K562 (cell line): ENCODE data around the gene HES4. TPM values are rescaled to one million over a fixed set of nuclear protein-coding genes. Genes with fewer than 3 reads are reported as not detected.
A peak's percentile ranks its signal among the peaks of the same experiment; 100 is the strongest.

Experiments used
- ATAC-seq: fragments of 200-7000 bp; cut with Tn5 transposase; 3 replicates; pipeline ENCODE4 v1.9.1; 2020; ENCODE audit warnings: moderate library complexity
- BruUV-seq: library from RNA; stranded (reverse); fragments of 400-500 nt; replicated peaks from 2 replicates; lab custom pipeline; 2021; lab: Mats Ljungman, UMichigan
- CTCF ChIA-PET: fragments of 300-600 bp; formaldehyde crosslinking; extraction: SDS; loops from one replicate; lab custom pipeline; 2021; ENCODE audit warnings: low intra/inter-chr PET ratio; lab: Yijun Ruan, JAX
- POLR2A ChIA-PET: fragments of 300-600, 350-650 bp; sonication (Branson Sonifier 250); formaldehyde crosslinking; extraction: SDS; loops from one replicate; lab custom pipeline; 2021; ENCODE audit warnings: antibody characterized with exemption, inconsistent platforms; lab: Yijun Ruan, JAX
- DNase-seq, 4 experiments: peaks; one replicate each; pipeline versions ENCODE4 v3.0.0 to v3.0.0-alpha.2; 2011 to 2018; ENCODE audit warnings: low spot score in 3 of 4, mixed read lengths in 3 of 4; ENCODE audit errors: extremely low read depth in 1 of 4
- FAIRE-seq: peaks from 2 replicates; lab custom pipeline; 2011; peaks lifted over from hg19 to GRCh38; lab: Jason Lieb, UNC
- H2AFZ ChIP-seq: 2 replicates; pipeline ENCODE4 v1.6.0; 2011; ENCODE audit warnings: low read depth, low read length, control low read depth, inconsistent platforms
- H3K27ac ChIP-seq: fragments of 200-600 bp; 3 replicates; pipeline ENCODE4 v1.8.0; 2011; ENCODE audit warnings: low read depth, mild to moderate bottlenecking, control low read depth, inconsistent platforms, low read length, moderate library complexity, mixed read lengths; ENCODE audit errors: extremely low read depth
- H3K27me3 ChIP-seq, 2 experiments: fragments of 300-600 bp in 1 of 2; 2 replicates in 1 of 2; 3 replicates in 1 of 2; pipeline versions ENCODE4 v1.6.0 to v1.8.0; 2011; ENCODE audit warnings: inconsistent platforms in 2 of 2, low read length in 2 of 2, mild to moderate bottlenecking in 1 of 2, mixed read lengths in 1 of 2, moderate library complexity in 1 of 2; ENCODE audit not compliant: control insufficient read depth in 2 of 2, insufficient read depth in 2 of 2
- H3K36me3 ChIP-seq: fragments of 300-600 bp; 3 replicates; pipeline ENCODE4 v1.8.0; 2011; ENCODE audit warnings: mild to moderate bottlenecking, low read length, inconsistent platforms; ENCODE audit not compliant: control insufficient read depth, insufficient read depth
- H3K4me1 ChIP-seq, 2 experiments: fragments of 200-600 bp in 1 of 2; replicated peaks in 1 of 2; 2 replicates in 1 of 2; 3 replicates in 1 of 2; pipeline versions ENCODE4 v1.5.1 to v1.8.0; 2011; ENCODE audit warnings: inconsistent platforms in 2 of 2, low read length in 2 of 2, mild to moderate bottlenecking in 1 of 2, mixed read lengths in 1 of 2, moderate library complexity in 1 of 2; ENCODE audit not compliant: control insufficient read depth in 2 of 2, insufficient read depth in 2 of 2
- H3K4me2 ChIP-seq: 2 replicates; pipeline ENCODE4 v1.6.1; 2011; ENCODE audit warnings: low read length, control low read depth, inconsistent platforms, mixed read lengths; ENCODE audit not compliant: insufficient read depth
- H3K4me3 ChIP-seq: fragments of 200-600 bp; sonication (generic), shearing (Covaris generic); 2 replicates; pipeline ENCODE4 v1.5.1; 2016; ENCODE audit warnings: control low read depth, inconsistent platforms
- H3K79me2 ChIP-seq: fragments of 200-600 bp; 3 replicates; pipeline ENCODE4 v1.8.0; 2011; ENCODE audit warnings: low read length, inconsistent platforms; ENCODE audit not compliant: control insufficient read depth, insufficient read depth
- H3K9ac ChIP-seq, 2 experiments: 2 replicates each; pipeline versions ENCODE4 v1.6.0 to v1.6.1; 2011; ENCODE audit warnings: low read depth in 2 of 2, low read length in 2 of 2, control low read depth in 1 of 2, inconsistent platforms in 1 of 2, mild to moderate bottlenecking in 1 of 2, mixed read lengths in 1 of 2; ENCODE audit not compliant: insufficient read depth in 1 of 2
- H3K9me1 ChIP-seq: one replicate; pipeline ENCODE4 v1.6.0; 2011; ENCODE audit warnings: inconsistent platforms, mild to moderate bottlenecking, low read length, moderate library complexity; ENCODE audit not compliant: control insufficient read depth, insufficient read depth
- H3K9me3 ChIP-seq: replicated peaks from 2 replicates; pipeline ENCODE4 v1.5.1; 2011; ENCODE audit warnings: low read depth, low read length, inconsistent platforms; ENCODE audit not compliant: control insufficient read depth, insufficient read depth
- H4K20me1 ChIP-seq: replicated peaks from 2 replicates; pipeline ENCODE4 v1.6.1; 2011; ENCODE audit warnings: low read length, inconsistent platforms, mixed read lengths; ENCODE audit not compliant: control insufficient read depth, insufficient read depth
- CBX5 ChIP-seq: IDR thresholded peaks from 2 replicates; pipeline ENCODE4 v1.6.1; 2014; ENCODE audit warnings: low read depth, borderline replicate concordance
- CREB3L1 ChIP-seq: fragments of 450-650 bp; IDR thresholded peaks from 2 replicates; pipeline ENCODE4 v1.6.1; 2014; ENCODE audit warnings: low read depth, mild to moderate bottlenecking, moderate library complexity, borderline replicate concordance
- HDAC2 ChIP-seq: fragments of 450-650 bp; IDR thresholded peaks from 2 replicates; pipeline ENCODE4 v1.6.1; 2016; ENCODE audit warnings: mild to moderate bottlenecking
- HOXB6 ChIP-seq: fragments of 250-450 bp; sonication (Bioruptor Pico); IDR thresholded peaks from 2 replicates; pipeline ENCODE4 v1.5.1; 2022; ENCODE audit warnings: mild to moderate bottlenecking, borderline replicate concordance
- NFE2L1 ChIP-seq: fragments of 450-650 bp; IDR thresholded peaks from 2 replicates; pipeline ENCODE4 v1.6.1; 2016; ENCODE audit warnings: missing genetic modification characterization, low read depth, mild to moderate bottlenecking, missing compliant biosample characterization, moderate library complexity, borderline replicate concordance
- NR1H2 ChIP-seq: sonication (generic); formaldehyde crosslinking; IDR thresholded peaks from 2 replicates; pipeline ENCODE4 v1.4.0; 2020; ENCODE audit warnings: mild to moderate bottlenecking, missing genetic modification reagents
- PATZ1 ChIP-seq: fragments of 250-450 bp; sonication (Bioruptor Pico); IDR thresholded peaks from 2 replicates; pipeline ENCODE4 v1.5.0; 2020; ENCODE audit warnings: mild to moderate bottlenecking, borderline replicate concordance
- SIN3B ChIP-seq: fragments of 450-650 bp; IDR thresholded peaks from 2 replicates; pipeline ENCODE4 v1.6.1; 2017; ENCODE audit warnings: low read depth, mild to moderate bottlenecking, moderate library complexity
- TAF9B ChIP-seq: fragments of 450-650 bp; IDR thresholded peaks from 2 replicates; pipeline ENCODE4 v1.6.1; 2018; ENCODE audit warnings: mild to moderate bottlenecking; ENCODE audit not compliant: partially characterized antibody
- VEZF1 ChIP-seq: fragments of 200-800 bp; sonication (Bioruptor generic); IDR thresholded peaks from 2 replicates; pipeline ENCODE4 v1.6.1; 2017; ENCODE audit warnings: missing genetic modification characterization, missing compliant biosample characterization
- ZBED1 ChIP-seq: IDR thresholded peaks from 2 replicates; pipeline ENCODE4 v1.6.1; 2014
- ZBTB33 ChIP-seq: sonication (generic); formaldehyde crosslinking; IDR thresholded peaks from 2 replicates; pipeline ENCODE4 v1.8.1; 2023; ENCODE audit warnings: mild to moderate bottlenecking, missing genetic modification reagents
- ZBTB8A ChIP-seq: fragments of 450-650 bp; IDR thresholded peaks from 2 replicates; pipeline ENCODE4 v1.6.1; 2018; ENCODE audit warnings: mild to moderate bottlenecking, moderate library complexity; ENCODE audit not compliant: partially characterized antibody
- ZNF143 ChIP-seq: sonication (generic); formaldehyde crosslinking; IDR thresholded peaks from 2 replicates; pipeline ENCODE4 v1.9.0; 2022; ENCODE audit warnings: mild to moderate bottlenecking, missing genetic modification reagents
- WGBS: fragments of 100-300 bp; shearing (Covaris generic); methylation state at CpG from one replicate; pipeline ENCODE4 v1.1.6; 2016; ENCODE audit warnings: low coverage, mixed read lengths; ENCODE audit not compliant: insufficient coverage; ENCODE audit errors: missing lambda C conversion rate; 5-methylcytosine and 5-hydroxymethylcytosine counted together
- in situ Hi-C: fragments of 300-500 bp; cut with MboI; formaldehyde crosslinking; loops from 4 replicates; pipeline ENCODE4 v1.15.0; 2018; ENCODE audit warnings: inconsistent platforms, mixed read lengths
- intact Hi-C: fragments of 100-400 bp; cut with micrococcal nuclease; formaldehyde crosslinking; loops from 2 replicates; pipeline ENCODE4 v1.14.2; 2022
- polyA plus RNA-seq, 8 experiments: library from polyadenylated mRNA; depleted of rRNA in 4 of 8; stranded (reverse) in 5 of 8; unstranded in 3 of 8; fragments of >200 nt; fragmentation: Nextera tagmentation in 2 of 8; fragmentation: Illumina TruSeq in 1 of 8; extraction: Ambion mirVana in 2 of 8; extraction: Trizol in 1 of 8; gene quantifications; 2 replicates each; pipeline versions ENCODE4 v1.2.1 to v1.2.3, GENCODE V29; 2011 to 2014; ENCODE audit warnings: inconsistent platforms in 1 of 8, missing spikeins in 1 of 8
- total RNA-seq, 7 experiments: library from RNA; depleted of rRNA in 6 of 7; stranded (reverse); fragments of >200 nt in 6 of 7; fragmentation: Illumina TruSeq in 2 of 7; extraction: Trizol in 2 of 7; gene quantifications; 2 replicates each; pipeline versions ENCODE4 v1.2.1 to v1.2.3, GENCODE V29; 2011 to 2021; ENCODE audit warnings: low replicate concordance in 1 of 7

Gene HES4
- total and polyA plus RNA-seq, 9 of the 15 experiments (the other 6 are each of a cell fraction or from before 2014, with no cell fraction given) = 0.21 to 43.7 (median 5.3) TPM; not detected in 2

GRCh38 chr1:966135-966703, 33.7 kb downstream of the HES4 start, which contains the start of gene PLEKHN1:
PLEKHN1 (plus strand) TSS chr1:966482; CDS start chr1:966532, 50 bp downstream.
- Histone ChIP-seq H3K4me1 (peaks cover 20 to 73% of the 10 kb centered on the region in 2 experiments), H3K9me1 (no peaks in the 10 kb centered on the region), H4K20me1 (no peaks in the 10 kb centered on the region), H3K9ac (peak within 1 kb of the TSS; percentile 64 to 90), H3K36me3 (peaks cover 42% of the 10 kb centered on the region; the same call in 2 of the 3 replicates), H3K4me3 (peak within 1 kb of the TSS; percentile 54), H3K79me2 (peaks cover 6% of the 10 kb centered on the region; the same call in 2 of the 3 replicates), H3K27me3 (no peaks in the 10 kb centered on the region; a peak in 1 of 5 replicates), H3K27ac (peak within 1 kb of the TSS; percentile 71), H3K9me3 (peaks cover 6% of the 10 kb centered on the region), H2AFZ (peak within 1 kb of the TSS; percentile 98), H3K4me2 (peak within 1 kb of the TSS; percentile 94)
- ChIA-PET CTCF (no interaction called here), POLR2A (interaction anchor here (0.5 to 1.8 kb wide), 10 partner anchors 10 to 187 kb away, joined by 3 to 10 read pairs (median 3); no protein-coding TSS in a partner anchor)
- intact Hi-C loops (no loop called here), in situ Hi-C loops (no loop called here)
- peak; percentile 75 for FAIRE-seq
- peak; percentile 80 for ATAC-seq
- peak; percentile 63 to 75 (median 72) for DNase-seq
- TSS peak; percentile 88 for BruUV-seq
- WGBS = 13% methylated on average over 20 of the region's 31 CpGs
- no peak for TF ChIP-seq NFE2L1 (tag)
- no peak for TF ChIP-seq HDAC2
- TF ChIP-seq VEZF1 (CRISPR knock-in tag) = peak; percentile 76
- no peak for TF ChIP-seq SIN3B
- no peak for TF ChIP-seq ZBED1
- no peak for TF ChIP-seq ZBTB33 (CRISPR knock-in tag)
- peak; percentile 23; the same call in 1 of the 2 replicates for TF ChIP-seq CREB3L1
- TF ChIP-seq CBX5 = no peak
- no peak for TF ChIP-seq ZBTB8A
- TF ChIP-seq NR1H2 = peak; percentile 88; the same call in 1 of the 2 replicates
- no peak for TF ChIP-seq TAF9B
- no peak for TF ChIP-seq HOXB6 (CRISPR knock-in tag)
- no peak for TF ChIP-seq ZNF143 (CRISPR knock-in tag)
- no peak for TF ChIP-seq PATZ1 (CRISPR knock-in tag)
